Measurements from ENCODE around the gene KLHDC4.

DNA sequence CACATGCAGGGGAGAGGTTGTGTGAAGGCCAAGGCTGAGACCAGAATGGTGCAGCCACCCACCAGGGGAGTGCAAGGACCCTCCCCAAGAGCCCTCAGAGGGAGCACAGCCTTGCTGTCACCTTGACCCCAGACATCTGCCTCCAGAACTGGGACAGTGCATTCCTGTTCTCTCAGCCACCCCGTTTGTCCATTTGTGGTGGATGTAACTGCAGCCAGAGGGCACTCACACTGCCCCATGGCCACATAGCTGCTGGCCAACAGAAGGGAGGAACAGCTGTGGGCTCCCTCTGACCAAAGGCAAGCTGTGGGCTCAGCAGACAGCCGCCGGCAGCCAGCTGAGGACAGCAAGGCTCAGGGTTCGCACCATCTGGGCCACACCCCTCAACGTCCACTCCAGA lies 49.8 kb upstream of the KLHDC4 start:
- TF ChIP-seq TAF1 (IDR thresholded peaks at IDR 0.05; ENCODE audit: low read depth, low read length) (no peak), SPI1 (IDR thresholded peaks at IDR 0.05; ENCODE audit: low read depth, low read length) (no peak), POLR2AphosphoS5 (IDR thresholded peaks at IDR 0.05; ENCODE audit: low read depth, low read length) (no peak), POLR2A (IDR thresholded peaks at IDR 0.05; ENCODE audit: low read depth, low read length) (no peak), POU2F2 (IDR thresholded peaks at IDR 0.05; ENCODE audit: low read depth, low read length) (no peak)

All from GM12891 (cell line).